ENCODE measurements around the gene DNAJA2.

DNAJA2 gene

GRCh38 chr16:46911650-46912049, 61.8 kb downstream of the DNAJA2 start:
- Histone ChIP-seq H3K4me3 (no peak overlapping the region), H3K27ac (no peak overlapping the region)
- DNase-seq (ENCODE audit: low spot score), result no peak
- TF ChIP-seq CTCF (IDR thresholded peaks at IDR 0.05), result no peak

GRCh38 chr16:46911038-46911437, 62.4 kb downstream of the DNAJA2 start:
- Histone ChIP-seq H3K27ac (no peak overlapping the region), H3K4me3 (no peak overlapping the region)
- no peak for TF ChIP-seq CTCF (IDR thresholded peaks at IDR 0.05)
- DNase-seq (ENCODE audit: low spot score), result no peak

GRCh38 chr16:46908540-46909372, 64.7 kb downstream of the DNAJA2 start:
- H3K4me3 ChIP-seq, result no peak overlapping the region
- DNase-seq (ENCODE audit: low spot score), result no peak
- peak; percentile 71 for TF ChIP-seq CTCF (IDR thresholded peaks at IDR 0.05)
- H3K27ac ChIP-seq, result no peak overlapping the region

GRCh38 chr16:46907061-46907774, 66.3 kb downstream of the DNAJA2 start:
- no peak for TF ChIP-seq CTCF (IDR thresholded peaks at IDR 0.05)
- Histone ChIP-seq H3K4me3 (no peak overlapping the region), H3K27ac (no peak overlapping the region)
- no peak for DNase-seq (ENCODE audit: low spot score)

GRCh38 chr16:46906360-46907060, 67.0 kb downstream of the DNAJA2 start:
- DNase-seq (ENCODE audit: low spot score), result no peak
- no peak for TF ChIP-seq CTCF (IDR thresholded peaks at IDR 0.05)
- Histone ChIP-seq H3K27ac (no peak overlapping the region), H3K4me3 (no peak overlapping the region)

Measured in coronary artery (tissue), 2 donors.